Measurements from ENCODE around the gene MIGA1.
A peak's percentile ranks its signal among the peaks of the same experiment; 100 is the strongest.
"Not testable (repeated sequence)": the region's sequence is repeated elsewhere in the genome, so short reads cannot be mapped to it uniquely, and the experiment has no call there.

The MIGA1 gene, protein sequence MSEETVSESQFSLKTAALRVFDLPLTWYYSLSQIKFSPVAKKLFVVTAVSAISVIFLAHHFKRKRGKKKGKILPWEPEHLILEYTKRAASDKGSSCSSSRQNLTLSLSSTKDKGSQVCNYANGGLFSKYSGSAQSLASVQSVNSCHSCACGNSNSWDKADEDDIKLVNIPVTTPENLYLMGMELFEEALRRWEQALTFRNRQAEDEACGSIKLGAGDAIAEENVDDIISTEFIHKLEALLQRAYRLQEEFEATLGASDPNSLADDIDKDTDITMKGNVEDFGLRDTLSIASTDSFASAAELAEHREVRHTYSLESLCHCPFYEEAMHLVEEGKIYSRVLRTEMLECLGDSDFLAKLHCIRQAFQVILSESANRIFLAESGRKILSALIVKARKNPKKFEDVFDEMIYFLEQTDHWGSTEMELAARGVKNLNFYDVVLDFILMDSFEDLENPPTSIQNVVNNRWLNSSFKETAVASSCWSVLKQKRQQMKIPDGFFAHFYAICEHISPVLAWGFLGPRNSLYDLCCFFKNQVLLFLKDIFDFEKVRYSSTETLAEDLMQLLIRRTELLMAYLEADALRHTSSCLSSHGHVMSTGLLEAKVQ

DNA sequence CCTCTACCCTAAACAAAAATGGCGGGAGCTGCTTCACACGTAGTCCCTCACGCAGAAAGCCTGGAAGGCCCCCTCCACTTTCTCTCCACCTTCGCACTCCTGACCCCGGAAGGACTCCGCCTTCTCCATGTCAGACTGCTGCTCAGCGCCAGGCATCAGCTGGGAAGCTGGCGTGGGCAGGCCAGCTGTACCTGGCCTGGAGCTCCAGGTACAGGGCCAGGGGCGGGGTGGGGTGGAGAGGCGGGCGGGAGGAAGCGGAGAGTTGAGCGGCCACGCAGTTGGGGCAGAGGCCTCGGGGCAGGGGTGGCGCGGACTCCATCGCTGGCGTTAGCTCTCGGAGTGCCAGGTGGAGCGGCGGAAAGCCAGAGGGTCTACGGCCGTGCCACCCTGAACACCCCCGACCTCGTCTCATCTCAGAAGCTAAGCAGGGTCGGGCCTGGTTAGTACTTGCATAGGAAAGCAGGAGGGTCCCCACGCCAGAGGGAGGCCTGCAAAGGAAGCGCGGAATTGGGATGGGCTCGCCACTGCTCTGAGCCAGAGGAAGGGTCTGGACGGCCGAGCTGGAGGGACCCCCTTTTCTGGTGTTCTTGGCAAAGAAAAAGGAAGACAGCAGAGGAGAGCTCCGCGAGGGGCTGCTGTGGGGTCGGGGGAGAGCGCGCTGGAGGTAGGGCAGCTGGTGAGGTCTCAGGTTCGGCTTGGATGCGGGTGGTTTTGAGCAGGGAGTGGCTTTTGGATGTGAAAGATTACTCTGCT is at the start of gene MIGA1:
MIGA1 (plus strand) TSS at position 121 of the 753 bp plus-strand sequence. CDS start 3,604 bp downstream, outside the sequence.
- DNase-seq (ENCODE audit: low read depth) = peak; percentile 86
- TF ChIP-seq, protein P1, sequence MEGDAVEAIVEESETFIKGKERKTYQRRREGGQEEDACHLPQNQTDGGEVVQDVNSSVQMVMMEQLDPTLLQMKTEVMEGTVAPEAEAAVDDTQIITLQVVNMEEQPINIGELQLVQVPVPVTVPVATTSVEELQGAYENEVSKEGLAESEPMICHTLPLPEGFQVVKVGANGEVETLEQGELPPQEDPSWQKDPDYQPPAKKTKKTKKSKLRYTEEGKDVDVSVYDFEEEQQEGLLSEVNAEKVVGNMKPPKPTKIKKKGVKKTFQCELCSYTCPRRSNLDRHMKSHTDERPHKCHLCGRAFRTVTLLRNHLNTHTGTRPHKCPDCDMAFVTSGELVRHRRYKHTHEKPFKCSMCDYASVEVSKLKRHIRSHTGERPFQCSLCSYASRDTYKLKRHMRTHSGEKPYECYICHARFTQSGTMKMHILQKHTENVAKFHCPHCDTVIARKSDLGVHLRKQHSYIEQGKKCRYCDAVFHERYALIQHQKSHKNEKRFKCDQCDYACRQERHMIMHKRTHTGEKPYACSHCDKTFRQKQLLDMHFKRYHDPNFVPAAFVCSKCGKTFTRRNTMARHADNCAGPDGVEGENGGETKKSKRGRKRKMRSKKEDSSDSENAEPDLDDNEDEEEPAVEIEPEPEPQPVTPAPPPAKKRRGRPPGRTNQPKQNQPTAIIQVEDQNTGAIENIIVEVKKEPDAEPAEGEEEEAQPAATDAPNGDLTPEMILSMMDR (IDR thresholded peaks at IDR 0.05; ENCODE audit: low read depth, low read length, missing control alignments) = no peak
- peak within 1 kb of the TSS; percentile 84 for H3K4me3 ChIP-seq (ENCODE audit: low read depth, low read length)

DNA sequence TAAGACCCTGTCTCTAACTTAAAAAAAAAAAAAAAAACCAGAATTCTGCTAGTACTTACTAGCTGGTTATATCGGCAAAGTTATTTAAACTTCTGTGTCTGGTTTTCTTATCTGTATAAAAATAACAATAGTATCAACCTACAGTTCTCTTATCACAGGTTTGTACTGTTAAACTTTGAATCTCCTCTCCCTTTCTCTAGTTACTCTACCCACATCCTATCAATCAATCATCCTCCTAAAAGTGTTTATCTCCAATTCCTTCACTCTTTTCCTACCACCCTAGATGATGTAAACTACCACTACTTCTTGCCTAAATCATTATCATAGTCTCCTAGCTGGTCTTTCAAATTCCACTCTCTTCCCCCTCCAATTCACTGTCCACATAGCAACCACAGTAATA is 47.4 kb upstream of the MIGA1 start:
- TF ChIP-seq, protein P1 (IDR thresholded peaks at IDR 0.05; ENCODE audit: low read depth, low read length, missing control alignments) = no peak
- no peak overlapping the region for H3K4me3 ChIP-seq (ENCODE audit: low read depth, low read length)
- DNase-seq (ENCODE audit: low read depth) = no peak

DNA sequence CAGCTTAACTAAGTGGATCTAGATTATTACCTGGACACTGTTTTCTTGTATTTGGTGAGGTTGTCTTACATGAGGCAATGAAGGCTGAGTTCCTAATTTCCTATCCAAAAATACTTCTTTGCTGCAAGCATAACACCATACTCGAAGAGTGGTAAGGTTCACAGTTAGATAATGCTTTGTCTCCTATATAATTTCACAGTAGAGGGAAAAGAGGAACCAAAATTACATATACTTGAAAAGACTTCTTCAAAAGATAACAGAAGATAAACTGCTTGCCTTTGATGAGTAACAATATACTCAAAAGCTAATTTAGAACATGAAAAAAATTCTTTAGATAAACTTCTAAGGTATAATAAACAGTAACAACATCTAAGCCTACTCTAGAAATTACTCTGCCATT is 40.2 kb upstream of the MIGA1 start:
- no peak for DNase-seq (ENCODE audit: low read depth)
- TF ChIP-seq, protein P1 (IDR thresholded peaks at IDR 0.05; ENCODE audit: low read depth, low read length, missing control alignments) = no peak
- H3K4me3 ChIP-seq (ENCODE audit: low read depth, low read length) = no peak overlapping the region

DNA sequence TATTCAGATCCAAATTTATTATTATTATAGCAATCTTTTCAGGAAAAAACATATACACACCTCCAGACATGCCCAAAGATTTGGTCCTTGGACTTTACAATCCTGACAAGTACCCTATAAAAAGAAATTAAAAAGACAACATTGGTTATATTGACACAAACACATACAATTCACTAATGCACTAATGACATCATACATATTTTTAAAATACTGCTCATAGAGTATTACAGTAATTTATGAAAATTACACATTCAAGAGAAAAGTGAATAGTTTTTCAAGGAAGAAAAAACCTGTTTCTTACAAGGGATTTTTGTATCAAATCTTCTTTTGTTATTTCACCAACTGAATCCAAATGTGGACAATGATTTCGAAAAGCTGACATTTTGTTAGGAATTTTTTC is 38.1 kb upstream of the MIGA1 start:
- TF ChIP-seq, protein P1 (IDR thresholded peaks at IDR 0.05; ENCODE audit: low read depth, low read length, missing control alignments) = no peak
- no peak for DNase-seq (ENCODE audit: low read depth)
- no peak overlapping the region for H3K4me3 ChIP-seq (ENCODE audit: low read depth, low read length)

DNA sequence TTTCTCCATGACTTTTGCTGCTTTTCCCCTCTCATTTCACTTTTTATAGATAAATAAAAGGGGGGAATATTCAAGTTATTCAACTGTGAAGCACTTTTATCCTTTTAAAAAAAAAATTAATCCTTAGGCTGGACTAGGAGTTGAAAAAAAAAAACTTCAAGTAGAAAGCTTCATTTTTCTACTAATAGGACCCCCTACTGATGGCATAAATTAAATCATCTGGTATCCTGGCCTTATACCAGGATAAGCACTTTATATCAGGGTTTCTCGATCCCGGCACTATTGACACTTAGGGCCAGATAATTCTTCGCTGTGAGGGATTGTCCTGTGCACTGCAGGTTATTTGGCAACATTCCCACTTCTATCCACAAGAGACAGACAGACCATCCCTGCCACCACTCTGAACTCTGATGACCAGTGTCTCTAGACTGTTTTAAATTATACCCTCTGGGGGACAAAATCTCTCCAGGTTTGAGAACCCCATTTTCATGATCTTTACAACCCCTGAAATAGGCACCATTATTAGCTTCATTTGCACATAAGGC is 37.4 kb upstream of the MIGA1 start:
- no peak overlapping the region for H3K4me3 ChIP-seq (ENCODE audit: low read depth, low read length)
- no peak for DNase-seq (ENCODE audit: low read depth)
- TF ChIP-seq, protein P1 (IDR thresholded peaks at IDR 0.05; ENCODE audit: low read depth, low read length, missing control alignments) = no peak

DNA sequence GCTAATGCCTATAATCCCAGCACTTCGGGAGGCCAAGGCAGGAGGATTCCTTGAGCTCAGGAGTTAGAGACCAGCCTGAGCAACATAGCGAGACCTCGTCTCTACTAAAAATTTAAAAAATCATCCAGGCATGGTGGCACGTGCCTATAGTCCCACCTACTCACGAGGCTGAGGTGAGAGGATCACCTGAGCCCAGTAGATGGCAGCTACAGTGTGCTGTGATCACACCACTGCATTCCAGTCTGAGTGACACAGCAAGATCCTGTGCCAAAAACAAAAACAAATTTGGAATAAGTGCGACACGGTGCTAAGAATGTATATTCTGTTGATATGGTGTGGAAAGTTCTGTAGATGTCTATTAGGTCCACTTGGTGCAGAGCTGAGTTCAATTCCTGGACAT is 34.9 kb upstream of the MIGA1 start:
- TF ChIP-seq, protein P1 (IDR thresholded peaks at IDR 0.05; ENCODE audit: low read depth, low read length, missing control alignments) = no peak
- H3K4me3 ChIP-seq (ENCODE audit: low read depth, low read length) = no peak overlapping the region
- no peak for DNase-seq (ENCODE audit: low read depth)

DNA sequence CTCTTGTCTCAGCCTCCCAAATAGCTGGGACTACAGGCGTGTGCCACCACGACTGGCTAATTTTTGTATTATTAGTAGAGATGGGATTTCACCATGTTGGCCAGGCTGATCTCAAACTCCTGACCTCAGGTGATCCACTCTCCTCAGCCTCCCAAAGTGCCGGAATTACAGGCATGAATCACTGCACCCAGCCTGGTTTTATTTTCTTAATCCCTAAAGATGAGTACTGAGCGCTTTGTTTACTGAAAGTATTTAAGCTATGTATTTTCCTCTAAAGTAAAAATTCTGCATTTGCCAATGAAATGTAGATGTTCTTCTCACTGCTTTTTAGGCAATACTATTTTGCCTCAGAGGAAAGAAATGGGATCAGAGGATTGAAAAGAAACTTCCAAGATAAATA is 30.0 kb upstream of the MIGA1 start:
- DNase-seq (ENCODE audit: low read depth); H3K4me3 ChIP-seq (ENCODE audit: low read depth, low read length): not testable (repeated sequence)
